Neuronal stem cell (in vitro differentiated cells): ENCODE data around the gene SNAPC1.

Experiments used
- DNase-seq: peaks from one replicate; pipeline ENCODE4 v3.0.0-alpha.2; 2013; ENCODE audit warnings: low spot score
- H2AFZ ChIP-seq: one replicate; pipeline ENCODE4 v1.6.1; 2013; ENCODE audit warnings: mild to moderate bottlenecking, low read length, inconsistent platforms
- H2AK5ac ChIP-seq: 2 replicates; pipeline ENCODE4 v1.6.1; 2013; ENCODE audit warnings: low read depth, mild to moderate bottlenecking, inconsistent platforms, low read length, moderate library complexity, mixed read lengths
- H2BK120ac ChIP-seq: 2 replicates; pipeline ENCODE4 v1.6.1; 2013; ENCODE audit warnings: low read depth, mild to moderate bottlenecking, inconsistent platforms, low read length, moderate library complexity, mixed read lengths
- H2BK12ac ChIP-seq: one replicate; pipeline ENCODE4 v1.6.1; 2013; ENCODE audit warnings: low read length, inconsistent platforms
- H2BK15ac ChIP-seq: 2 replicates; pipeline ENCODE4 v1.6.1; 2013; ENCODE audit warnings: mild to moderate bottlenecking, low read length, inconsistent platforms, mixed read lengths
- H2BK5ac ChIP-seq: one replicate; pipeline ENCODE4 v1.6.1; 2013; ENCODE audit warnings: inconsistent platforms, mild to moderate bottlenecking, low read length, moderate library complexity
- H3K14ac ChIP-seq: one replicate; pipeline ENCODE4 v1.6.1; 2013; ENCODE audit warnings: low read length, inconsistent platforms
- H3K18ac ChIP-seq: 2 replicates; pipeline ENCODE4 v1.6.1; 2013; ENCODE audit warnings: low read length, inconsistent platforms
- H3K23ac ChIP-seq: 2 replicates; pipeline ENCODE4 v1.6.1; 2013; ENCODE audit warnings: low read depth, mild to moderate bottlenecking, mixed read lengths, low read length, inconsistent platforms; ENCODE audit not compliant: poor library complexity
- H3K27ac ChIP-seq: replicated peaks from 3 replicates; pipeline ENCODE4 v1.5.1; 2013; ENCODE audit warnings: low read length, inconsistent platforms
- H3K27me3 ChIP-seq, 3 experiments: 2 replicates each; pipeline ENCODE4 v1.6.1; 2013; ENCODE audit warnings: low read length in 3 of 3, mild to moderate bottlenecking in 2 of 3, inconsistent platforms in 1 of 3, low read depth in 1 of 3, mixed read lengths in 1 of 3, moderate library complexity in 1 of 3; ENCODE audit not compliant: control insufficient read depth in 3 of 3, insufficient read depth in 3 of 3
- H3K36me3 ChIP-seq, 2 donors: replicated peaks in 1 of 2; 2 replicates each; pipeline ENCODE4 v1.6.1; 2013; ENCODE audit warnings: low read length in 2 of 2; ENCODE audit not compliant: control insufficient read depth in 2 of 2, insufficient read depth in 2 of 2
- H3K4ac ChIP-seq: 2 replicates; pipeline ENCODE4 v1.6.1; 2013; ENCODE audit warnings: inconsistent platforms, mild to moderate bottlenecking, low read length, moderate library complexity
- H3K4me1 ChIP-seq, 2 donors: 1 replicate in 1 of 2; 2 replicates in 1 of 2; pipeline ENCODE4 v1.6.1; 2013; ENCODE audit warnings: low read length in 2 of 2, low read depth in 1 of 2; ENCODE audit not compliant: control insufficient read depth in 2 of 2, insufficient read depth in 1 of 2
- H3K4me2 ChIP-seq: one replicate; pipeline ENCODE4 v1.6.1; 2013; ENCODE audit warnings: mild to moderate bottlenecking, low read length, inconsistent platforms; ENCODE audit not compliant: insufficient read depth, poor library complexity, severe bottlenecking
- H3K4me3 ChIP-seq, 2 donors: 2 replicates each; pipeline ENCODE4 v1.5.1; 2013; ENCODE audit warnings: low read length in 2 of 2, mild to moderate bottlenecking in 2 of 2, inconsistent platforms in 1 of 2, moderate library complexity in 1 of 2
- H3K79me1 ChIP-seq: one replicate; pipeline ENCODE4 v1.6.1; 2013; ENCODE audit warnings: low read depth, mild to moderate bottlenecking, inconsistent platforms, low read length, moderate library complexity
- H3K9ac ChIP-seq: one replicate; pipeline ENCODE4 v1.6.1; 2013; ENCODE audit warnings: mild to moderate bottlenecking, low read depth, low read length, inconsistent platforms; ENCODE audit not compliant: poor library complexity
- H3K9me3 ChIP-seq, 2 donors: replicated peaks in 1 of 2; 2 replicates each; pipeline versions ENCODE3 to v1.6.1; 2013; ENCODE audit warnings: low read length in 2 of 2, mild to moderate bottlenecking in 2 of 2, inconsistent platforms in 1 of 2, low read depth in 1 of 2, mixed read lengths in 1 of 2, moderate library complexity in 1 of 2; ENCODE audit not compliant: control insufficient read depth in 2 of 2, insufficient read depth in 1 of 2
- H4K8ac ChIP-seq: one replicate; pipeline ENCODE4 v1.6.1; 2013; ENCODE audit warnings: low read depth, mild to moderate bottlenecking, inconsistent platforms, low read length, moderate library complexity
- H4K91ac ChIP-seq: one replicate; pipeline ENCODE4 v1.6.1; 2013; ENCODE audit warnings: low read length, low read depth, mild to moderate bottlenecking, inconsistent platforms; ENCODE audit not compliant: poor library complexity
- WGBS, 2 donors: extraction: QIAGEN DNeasy Blood & Tissue Kit; methylation state at CpG; one replicate each; pipeline ENCODE4 v1.1.7; 2013; ENCODE audit warnings: missing lambda C conversion rate in 2 of 2, mixed read lengths in 1 of 2; ENCODE audit not compliant: insufficient read length in 2 of 2, insufficient replicate concordance in 1 of 2; ENCODE audit errors: extremely low coverage in 2 of 2; 5-methylcytosine and 5-hydroxymethylcytosine counted together

The SNAPC1 gene

DNA sequence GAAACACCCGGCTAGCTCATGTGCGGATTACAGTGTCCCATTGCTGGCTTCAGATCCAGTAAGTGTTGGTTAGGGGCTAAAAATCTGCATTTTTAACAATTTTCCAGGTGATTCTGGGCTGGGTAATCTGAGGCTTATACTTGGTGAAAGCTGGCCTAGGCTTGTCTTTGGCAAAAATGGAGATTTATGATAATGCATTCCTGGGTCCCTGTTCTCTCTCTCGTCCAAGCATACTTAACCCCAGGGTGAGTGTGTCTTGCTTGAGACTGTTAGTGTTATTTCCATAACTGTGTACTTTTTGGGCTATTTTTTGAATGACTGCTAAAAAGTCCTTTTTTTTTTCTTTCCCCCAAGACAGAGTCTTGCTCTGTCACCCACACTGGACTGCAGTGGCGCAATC is 43.2 kb downstream of the SNAPC1 start:
- no peak overlapping the region for H3K4ac ChIP-seq
- H3K14ac ChIP-seq, result no peak overlapping the region
- peaks cover 0 to 11% (median 0%) of the 10 kb centered on the region in 3 experiments for H3K27me3 ChIP-seq
- WGBS, 2 donors, result no CpG with 5 or more reads among the region's 4 CpGs
- no peak overlapping the region for H2BK12ac ChIP-seq
- H4K8ac ChIP-seq, result no peak overlapping the region
- no peak overlapping the region for H2BK5ac ChIP-seq
- H3K27ac ChIP-seq, result no peak overlapping the region
- no peaks in the 10 kb centered on the region for H3K36me3 ChIP-seq
- H2AFZ ChIP-seq, result no peak overlapping the region
- H3K18ac ChIP-seq, result no peak overlapping the region
- no peaks in the 10 kb centered on the region for H3K9me3 ChIP-seq
- H2AK5ac ChIP-seq, result no peak overlapping the region
- H4K91ac ChIP-seq, result no peak overlapping the region
- peaks cover 0 to 4% of the 10 kb centered on the region in 2 donors for H3K4me1 ChIP-seq
- no peak overlapping the region for H3K23ac ChIP-seq
- H3K79me1 ChIP-seq, result no peaks in the 10 kb centered on the region
- H3K4me3 ChIP-seq, result no peak overlapping the region
- no peak overlapping the region for H2BK15ac ChIP-seq
- H2BK120ac ChIP-seq, result no peak overlapping the region
- H3K9ac ChIP-seq, result no peak overlapping the region
- H3K4me2 ChIP-seq, result no peak overlapping the region
- DNase-seq, result no peak

DNA sequence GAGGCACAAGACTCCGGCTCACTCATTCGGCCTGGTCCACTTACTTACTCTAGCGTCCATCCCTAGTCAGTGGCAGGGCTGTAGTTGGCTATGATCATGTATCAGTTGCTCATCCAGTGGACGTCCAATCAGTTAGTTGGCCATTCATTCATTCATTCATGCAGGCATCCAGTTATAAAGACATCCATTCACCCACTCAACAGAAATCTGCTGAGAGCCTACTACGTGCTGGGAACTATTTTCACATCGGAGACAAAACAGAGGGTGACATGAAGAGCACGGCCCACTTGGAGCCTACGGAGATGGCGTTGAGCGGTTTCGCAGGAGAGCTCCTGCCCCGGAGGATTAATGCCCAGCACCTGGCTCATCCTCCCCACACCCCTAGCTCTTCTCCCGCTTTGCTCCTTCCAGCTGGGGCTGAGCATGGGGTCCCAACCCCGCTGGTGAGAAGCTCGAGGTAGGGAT is 49.7 kb downstream of the SNAPC1 start:
- H3K36me3 ChIP-seq, result no peaks in the 10 kb centered on the region
- no peak overlapping the region for H2BK15ac ChIP-seq
- H2BK120ac ChIP-seq, result no peak overlapping the region
- DNase-seq, result no peak
- peak overlapping the region; percentile 73 for H3K9ac ChIP-seq
- no peak overlapping the region for H4K8ac ChIP-seq
- peaks cover 7 to 64% (median 21%) of the 10 kb centered on the region in 3 experiments for H3K27me3 ChIP-seq
- no peak overlapping the region for H4K91ac ChIP-seq
- no peak overlapping the region for H2BK12ac ChIP-seq
- H3K4ac ChIP-seq, result no peak overlapping the region
- no peak overlapping the region for H3K14ac ChIP-seq
- peak overlapping the region; percentile 46 to 84 for H3K4me3 ChIP-seq
- no peak overlapping the region for H3K27ac ChIP-seq
- WGBS, 2 donors, result no CpG with 5 or more reads among the region's 15 CpGs
- H2AK5ac ChIP-seq, result no peak overlapping the region
- peak overlapping the region; percentile 96 for H3K4me2 ChIP-seq
- peak overlapping the region; percentile 57 for H3K23ac ChIP-seq
- peaks cover 0 to 5% of the 10 kb centered on the region in 2 donors for H3K9me3 ChIP-seq
- peak overlapping the region; percentile 86 for H3K18ac ChIP-seq
- no peak overlapping the region for H2BK5ac ChIP-seq
- H2AFZ ChIP-seq, result peak overlapping the region; percentile 95
- peaks cover 5 to 8% of the 10 kb centered on the region in 2 donors for H3K4me1 ChIP-seq
- no peaks in the 10 kb centered on the region for H3K79me1 ChIP-seq

- Histone ChIP-seq H3K18ac (peak within 1 kb of the TSS; percentile 86), H2BK12ac (no peak within 1 kb of the TSS), H3K23ac (peak within 1 kb of the TSS; percentile 75), H3K27me3 (peaks cover 7 to 67% (median 21%) of the 10 kb centered on the region in 3 experiments), H2BK5ac (no peak within 1 kb of the TSS), H2AK5ac (peak within 1 kb of the TSS; percentile 22), H3K9ac (peak within 1 kb of the TSS; percentile 95), H3K4me3 (peak within 1 kb of the TSS; percentile 46 to 84), H3K36me3 (no peaks in the 10 kb centered on the region), H4K91ac (no peak within 1 kb of the TSS), H2BK120ac (peak within 1 kb of the TSS; percentile 25), H4K8ac (no peak within 1 kb of the TSS), H3K4me1 (peaks cover 5 to 8% of the 10 kb centered on the region in 2 donors), H3K4me2 (peak within 1 kb of the TSS; percentile 96), H2AFZ (peak within 1 kb of the TSS; percentile 95), H3K14ac (peak within 1 kb of the TSS; percentile 90), H3K4ac (no peak within 1 kb of the TSS), H2BK15ac (peak within 1 kb of the TSS; percentile 82), H3K9me3 (peaks cover 0 to 5% of the 10 kb centered on the region in 2 donors), H3K27ac (no peak within 1 kb of the TSS), H3K79me1 (no peaks in the 10 kb centered on the region)
- WGBS, 2 donors, result no CpG with 5 or more reads among the region's 95 CpGs
- peak; percentile 32 for DNase-seq
Measured at GRCh38 chr14:61812347-61813095, 50.3 kb downstream of the SNAPC1 start, which contains the start of gene SYT16. SYT16 (plus strand) TSS chr14:61812703.

DNA sequence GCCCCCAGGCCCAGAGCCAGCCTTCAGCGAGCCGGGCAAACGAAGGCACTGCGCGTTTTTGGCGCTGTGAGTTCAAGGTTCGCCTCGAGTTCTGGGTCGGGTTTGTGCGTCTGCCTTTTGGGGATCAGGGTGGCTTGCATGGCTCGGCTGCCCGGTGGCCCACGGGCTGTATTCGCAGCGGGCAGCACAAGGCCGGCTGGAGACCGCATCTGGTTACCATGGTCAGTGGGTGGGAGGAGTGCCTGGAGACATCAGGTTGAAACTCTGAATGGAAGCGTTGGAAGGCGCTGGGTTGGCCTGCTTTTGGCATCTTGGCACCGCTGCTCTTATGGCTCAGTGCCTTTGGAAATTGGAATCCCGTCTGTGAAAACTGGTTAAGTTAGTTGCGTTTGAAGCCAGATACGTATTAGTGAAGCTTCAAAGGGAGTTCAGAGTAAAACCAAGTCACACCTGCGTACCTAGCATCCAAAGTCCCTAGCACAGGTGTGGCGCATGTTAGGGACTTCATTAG is 50.9 kb downstream of the SNAPC1 start:
- Histone ChIP-seq H2AFZ (peak overlapping the region; percentile 95), H3K27me3 (peaks cover 7 to 70% (median 21%) of the 10 kb centered on the region in 3 experiments), H4K8ac (no peak overlapping the region), H3K4me2 (peak overlapping the region; percentile 96), H2BK15ac (peak overlapping the region; percentile 82), H3K36me3 (no peaks in the 10 kb centered on the region), H3K4ac (no peak overlapping the region), H3K9ac (peak overlapping the region; percentile 95), H2BK5ac (no peak overlapping the region), H3K18ac (peak overlapping the region; percentile 44), H2AK5ac (peak overlapping the region; percentile 22), H3K4me1 (peaks cover 5 to 8% of the 10 kb centered on the region in 2 donors), H4K91ac (no peak overlapping the region), H3K9me3 (peaks cover 0 to 5% of the 10 kb centered on the region in 2 donors), H2BK120ac (peak overlapping the region; percentile 25), H3K79me1 (no peaks in the 10 kb centered on the region), H3K27ac (no peak overlapping the region), H2BK12ac (no peak overlapping the region), H3K14ac (peak overlapping the region; percentile 90), H3K23ac (peak overlapping the region; percentile 75), H3K4me3 (peak overlapping the region; percentile 46 to 84)
- DNase-seq, result no peak
- WGBS, 2 donors, result no CpG with 5 or more reads among the region's 25 CpGs
